Measurements from ENCODE around the gene CPTP. TPM values are rescaled to one million over a fixed set of nuclear protein-coding genes. Genes with fewer than 3 reads are reported as not detected.

Gene CPTP
- total and polyA plus RNA-seq, 2 of the 13 experiments (the other 11 are each of a cell fraction or from before 2014, with no cell fraction given) = 5.5 to 9.3 TPM

DNA sequence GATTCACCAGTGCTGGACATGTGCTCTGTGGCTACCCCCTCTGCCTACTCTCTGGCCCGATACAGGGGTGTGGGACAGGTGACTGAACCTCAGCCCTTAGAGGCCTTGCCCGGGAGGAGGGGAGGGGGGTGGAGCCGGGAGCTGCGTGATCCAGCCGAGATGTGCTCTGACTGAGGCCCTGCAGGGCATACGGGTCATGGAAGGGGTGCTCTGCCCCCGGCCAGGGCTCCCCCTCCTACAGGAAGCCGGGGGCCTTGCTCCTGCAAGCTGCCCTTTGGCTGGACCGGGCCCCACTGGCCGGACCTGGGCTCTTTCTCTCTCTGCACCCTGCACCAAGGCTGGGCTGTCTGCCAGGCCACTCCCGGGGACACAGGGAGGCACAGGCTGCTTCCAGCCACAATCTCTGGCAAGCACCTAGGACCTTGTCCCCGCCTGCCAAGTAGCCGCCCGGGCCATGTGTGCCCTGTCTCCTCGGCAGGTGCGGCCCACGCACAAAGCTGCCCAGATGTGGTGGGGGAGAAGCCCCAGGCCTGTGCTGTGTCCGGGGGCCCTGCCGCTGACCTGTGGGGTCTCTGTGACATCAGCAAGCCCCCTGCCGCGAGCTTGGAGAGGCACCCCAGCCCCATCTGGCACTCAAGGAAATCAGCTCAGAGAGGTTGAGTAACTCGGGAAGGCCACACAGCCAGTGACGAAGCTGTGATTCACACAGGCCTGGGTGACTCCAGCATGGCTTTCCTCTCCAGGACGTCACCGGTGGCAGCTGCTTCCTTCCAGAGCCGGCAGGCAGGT, 42.9 kb upstream of the CPTP start (continued):
- no peak for TF ChIP-seq ZNF407 (CRISPR knock-in tag; IDR thresholded peaks at IDR 0.05; ENCODE audit: not compliant biosample characterization)
- peak; percentile 84; the same call in 1 of the 2 replicates for TF ChIP-seq KDM3A (CRISPR knock-in tag; IDR thresholded peaks at IDR 0.05; ENCODE audit: low read depth)
- no peak for TF ChIP-seq HOMEZ (CRISPR knock-in tag; IDR thresholded peaks at IDR 0.05; ENCODE audit: low read depth)
- TF ChIP-seq ZNF296 (CRISPR knock-in tag; conservative IDR thresholded peaks at IDR 0.05) = peak; percentile 33; the same call in 1 of the 2 replicates
- TF ChIP-seq, protein P1, sequence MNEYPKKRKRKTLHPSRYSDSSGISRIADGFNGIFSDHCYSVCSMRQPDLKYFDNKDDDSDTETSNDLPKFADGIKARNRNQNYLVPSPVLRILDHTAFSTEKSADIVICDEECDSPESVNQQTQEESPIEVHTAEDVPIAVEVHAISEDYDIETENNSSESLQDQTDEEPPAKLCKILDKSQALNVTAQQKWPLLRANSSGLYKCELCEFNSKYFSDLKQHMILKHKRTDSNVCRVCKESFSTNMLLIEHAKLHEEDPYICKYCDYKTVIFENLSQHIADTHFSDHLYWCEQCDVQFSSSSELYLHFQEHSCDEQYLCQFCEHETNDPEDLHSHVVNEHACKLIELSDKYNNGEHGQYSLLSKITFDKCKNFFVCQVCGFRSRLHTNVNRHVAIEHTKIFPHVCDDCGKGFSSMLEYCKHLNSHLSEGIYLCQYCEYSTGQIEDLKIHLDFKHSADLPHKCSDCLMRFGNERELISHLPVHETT (CRISPR knock-in tag; conservative IDR thresholded peaks at IDR 0.05) = no peak
- TF ChIP-seq ZNF160 (CRISPR knock-in tag; IDR thresholded peaks at IDR 0.05) = no peak
- no peak for TF ChIP-seq ZNF629 (CRISPR knock-in tag; conservative IDR thresholded peaks at IDR 0.05)
- TF ChIP-seq ZFP36L1 (CRISPR knock-in tag; IDR thresholded peaks at IDR 0.05) = no peak
- no peak for TF ChIP-seq KLF13 (CRISPR knock-in tag; IDR thresholded peaks at IDR 0.05)
- TF ChIP-seq ZNF230 (CRISPR knock-in tag; IDR thresholded peaks at IDR 0.05) = peak; percentile 37; the same call in 1 of the 2 replicates
- TF ChIP-seq, protein P2, sequence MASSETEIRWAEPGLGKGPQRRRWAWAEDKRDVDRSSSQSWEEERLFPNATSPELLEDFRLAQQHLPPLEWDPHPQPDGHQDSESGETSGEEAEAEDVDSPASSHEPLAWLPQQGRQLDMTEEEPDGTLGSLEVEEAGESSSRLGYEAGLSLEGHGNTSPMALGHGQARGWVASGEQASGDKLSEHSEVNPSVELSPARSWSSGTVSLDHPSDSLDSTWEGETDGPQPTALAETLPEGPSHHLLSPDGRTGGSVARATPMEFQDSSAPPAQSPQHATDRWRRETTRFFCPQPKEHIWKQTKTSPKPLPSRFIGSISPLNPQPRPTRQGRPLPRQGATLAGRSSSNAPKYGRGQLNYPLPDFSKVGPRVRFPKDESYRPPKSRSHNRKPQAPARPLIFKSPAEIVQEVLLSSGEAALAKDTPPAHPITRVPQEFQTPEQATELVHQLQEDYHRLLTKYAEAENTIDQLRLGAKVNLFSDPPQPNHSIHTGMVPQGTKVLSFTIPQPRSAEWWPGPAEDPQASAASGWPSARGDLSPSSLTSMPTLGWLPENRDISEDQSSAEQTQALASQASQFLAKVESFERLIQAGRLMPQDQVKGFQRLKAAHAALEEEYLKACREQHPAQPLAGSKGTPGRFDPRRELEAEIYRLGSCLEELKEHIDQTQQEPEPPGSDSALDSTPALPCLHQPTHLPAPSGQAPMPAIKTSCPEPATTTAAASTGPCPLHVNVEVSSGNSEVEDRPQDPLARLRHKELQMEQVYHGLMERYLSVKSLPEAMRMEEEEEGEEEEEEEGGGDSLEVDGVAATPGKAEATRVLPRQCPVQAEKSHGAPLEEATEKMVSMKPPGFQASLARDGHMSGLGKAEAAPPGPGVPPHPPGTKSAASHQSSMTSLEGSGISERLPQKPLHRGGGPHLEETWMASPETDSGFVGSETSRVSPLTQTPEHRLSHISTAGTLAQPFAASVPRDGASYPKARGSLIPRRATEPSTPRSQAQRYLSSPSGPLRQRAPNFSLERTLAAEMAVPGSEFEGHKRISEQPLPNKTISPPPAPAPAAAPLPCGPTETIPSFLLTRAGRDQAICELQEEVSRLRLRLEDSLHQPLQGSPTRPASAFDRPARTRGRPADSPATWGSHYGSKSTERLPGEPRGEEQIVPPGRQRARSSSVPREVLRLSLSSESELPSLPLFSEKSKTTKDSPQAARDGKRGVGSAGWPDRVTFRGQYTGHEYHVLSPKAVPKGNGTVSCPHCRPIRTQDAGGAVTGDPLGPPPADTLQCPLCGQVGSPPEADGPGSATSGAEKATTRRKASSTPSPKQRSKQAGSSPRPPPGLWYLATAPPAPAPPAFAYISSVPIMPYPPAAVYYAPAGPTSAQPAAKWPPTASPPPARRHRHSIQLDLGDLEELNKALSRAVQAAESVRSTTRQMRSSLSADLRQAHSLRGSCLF (CRISPR knock-in tag; IDR thresholded peaks at IDR 0.05; ENCODE audit: borderline replicate concordance) = no peak
- peak; percentile 33; the same call in 1 of the 2 replicates for TF ChIP-seq BCL6 (CRISPR knock-in tag; IDR thresholded peaks at IDR 0.05)
